DOHH2 (cell line): ENCODE results near the gene ANKRD22.

Experiments
- H3F3A ChIP-seq: fragments of 200-600 bp; sonication (generic), shearing (Covaris generic); 2 replicates; pipeline ENCODE4 v1.6.0; 2016; ENCODE audit warnings: antibody characterized with exemption, mild to moderate bottlenecking; ENCODE audit not compliant: control insufficient read depth, insufficient read depth
- H3K27ac ChIP-seq: fragments of 200-600 bp; sonication (generic); 2 replicates; pipeline ENCODE4 v1.5.1; 2014; ENCODE audit warnings: low read depth, mild to moderate bottlenecking, low read length, moderate library complexity
- H3K27me3 ChIP-seq: fragments of 200-600 bp; sonication (generic); 2 replicates; pipeline ENCODE4 v1.6.1; 2014; ENCODE audit warnings: mild to moderate bottlenecking, low read length, mixed read lengths; ENCODE audit not compliant: control insufficient read depth
- H3K36me3 ChIP-seq: fragments of 200-600 bp; sonication (generic); 2 replicates; pipeline ENCODE4 v1.6.1; 2014; ENCODE audit warnings: mild to moderate bottlenecking, low read length, moderate library complexity, mixed read lengths; ENCODE audit not compliant: control insufficient read depth
- H3K4me1 ChIP-seq: fragments of 200-600 bp; sonication (generic); 2 replicates; pipeline ENCODE4 v1.6.1; 2014; ENCODE audit warnings: mild to moderate bottlenecking, low read length, mixed read lengths; ENCODE audit not compliant: control insufficient read depth
- H3K4me2 ChIP-seq: fragments of 200-600 bp; sonication (generic); 2 replicates; pipeline ENCODE4 v1.6.0; 2014; ENCODE audit warnings: mild to moderate bottlenecking, low read length, moderate library complexity
- H3K4me3 ChIP-seq: fragments of 200-600 bp; sonication (generic); 2 replicates; pipeline ENCODE4 v1.5.1; 2014; ENCODE audit warnings: mild to moderate bottlenecking, low read length, mixed read lengths
- H3K79me2 ChIP-seq: fragments of 200-600 bp; sonication (generic); 2 replicates; pipeline ENCODE4 v1.6.1; 2014; ENCODE audit warnings: mild to moderate bottlenecking, low read length, mixed read lengths; ENCODE audit not compliant: control insufficient read depth
- H3K9me2 ChIP-seq: fragments of 200-600 bp; sonication (generic); replicated peaks from 2 replicates; pipeline ENCODE4 v1.6.1; 2014; ENCODE audit warnings: mild to moderate bottlenecking, low read length, mixed read lengths; ENCODE audit not compliant: control insufficient read depth
- H3K9me3 ChIP-seq: fragments of 200-600 bp; sonication (generic); 2 replicates; pipeline ENCODE4 v1.6.1; 2014; ENCODE audit warnings: antibody characterized with exemption, low read length, mixed read lengths; ENCODE audit not compliant: control insufficient read depth, insufficient read depth
- H4K20me1 ChIP-seq: fragments of 200-600 bp; sonication (generic); 2 replicates; pipeline ENCODE4 v1.6.0; 2014; ENCODE audit warnings: low read depth, mild to moderate bottlenecking, antibody characterized with exemption, low read length, moderate library complexity; ENCODE audit not compliant: control insufficient read depth, insufficient read depth
- EZH2phosphoT487 ChIP-seq: fragments of 200-600 bp; sonication (generic); IDR thresholded peaks from 2 replicates; pipeline ENCODE4 v1.6.1; 2017; ENCODE audit warnings: borderline replicate concordance, mild to moderate bottlenecking, antibody characterized with exemption, low read length, moderate library complexity, mixed read lengths
- TF ChIP-seq, protein P1 (sequence below): fragments of 200-600 bp; sonication (generic); IDR thresholded peaks from one replicate; pipeline ENCODE4 v1.5.1; 2014; ENCODE audit warnings: antibody characterized with exemption, mild to moderate bottlenecking, low read depth, low read length; ENCODE audit not compliant: poor library complexity, severe bottlenecking

The ANKRD22 gene

DNA sequence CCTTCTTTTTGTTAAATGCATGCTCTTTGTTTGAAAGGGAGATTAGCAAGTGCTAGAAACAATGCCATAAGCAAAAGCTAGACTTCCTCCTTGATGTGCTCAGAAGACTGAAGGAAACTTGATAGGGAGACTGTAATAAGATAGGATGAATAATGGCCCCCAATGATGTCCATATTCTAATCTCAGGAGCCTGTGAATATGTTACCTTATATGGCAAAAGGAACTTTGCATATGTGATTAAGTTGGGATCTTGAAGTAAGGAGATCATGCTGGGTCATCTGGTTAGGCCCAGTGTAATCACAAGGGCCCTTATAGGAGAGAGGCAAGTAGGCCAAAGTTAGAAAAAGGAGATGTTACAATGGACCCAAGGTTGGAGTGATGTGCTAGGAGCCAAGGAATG is 62.7 kb downstream of the ANKRD22 start:
- Histone ChIP-seq H3K79me2 (no peaks in the 10 kb centered on the region), H3K27me3 (no peaks in the 10 kb centered on the region), H3K4me2 (no peak overlapping the region), H3F3A (no peaks in the 10 kb centered on the region), H3K27ac (no peak overlapping the region), H3K9me2 (no peaks in the 10 kb centered on the region), H3K36me3 (no peaks in the 10 kb centered on the region), H4K20me1 (no peaks in the 10 kb centered on the region), H3K4me3 (no peak overlapping the region), H3K4me1 (no peaks in the 10 kb centered on the region), H3K9me3 (no peaks in the 10 kb centered on the region)
- TF ChIP-seq, protein P1, sequence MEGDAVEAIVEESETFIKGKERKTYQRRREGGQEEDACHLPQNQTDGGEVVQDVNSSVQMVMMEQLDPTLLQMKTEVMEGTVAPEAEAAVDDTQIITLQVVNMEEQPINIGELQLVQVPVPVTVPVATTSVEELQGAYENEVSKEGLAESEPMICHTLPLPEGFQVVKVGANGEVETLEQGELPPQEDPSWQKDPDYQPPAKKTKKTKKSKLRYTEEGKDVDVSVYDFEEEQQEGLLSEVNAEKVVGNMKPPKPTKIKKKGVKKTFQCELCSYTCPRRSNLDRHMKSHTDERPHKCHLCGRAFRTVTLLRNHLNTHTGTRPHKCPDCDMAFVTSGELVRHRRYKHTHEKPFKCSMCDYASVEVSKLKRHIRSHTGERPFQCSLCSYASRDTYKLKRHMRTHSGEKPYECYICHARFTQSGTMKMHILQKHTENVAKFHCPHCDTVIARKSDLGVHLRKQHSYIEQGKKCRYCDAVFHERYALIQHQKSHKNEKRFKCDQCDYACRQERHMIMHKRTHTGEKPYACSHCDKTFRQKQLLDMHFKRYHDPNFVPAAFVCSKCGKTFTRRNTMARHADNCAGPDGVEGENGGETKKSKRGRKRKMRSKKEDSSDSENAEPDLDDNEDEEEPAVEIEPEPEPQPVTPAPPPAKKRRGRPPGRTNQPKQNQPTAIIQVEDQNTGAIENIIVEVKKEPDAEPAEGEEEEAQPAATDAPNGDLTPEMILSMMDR: no peak
- no peak for TF ChIP-seq EZH2phosphoT487

DNA sequence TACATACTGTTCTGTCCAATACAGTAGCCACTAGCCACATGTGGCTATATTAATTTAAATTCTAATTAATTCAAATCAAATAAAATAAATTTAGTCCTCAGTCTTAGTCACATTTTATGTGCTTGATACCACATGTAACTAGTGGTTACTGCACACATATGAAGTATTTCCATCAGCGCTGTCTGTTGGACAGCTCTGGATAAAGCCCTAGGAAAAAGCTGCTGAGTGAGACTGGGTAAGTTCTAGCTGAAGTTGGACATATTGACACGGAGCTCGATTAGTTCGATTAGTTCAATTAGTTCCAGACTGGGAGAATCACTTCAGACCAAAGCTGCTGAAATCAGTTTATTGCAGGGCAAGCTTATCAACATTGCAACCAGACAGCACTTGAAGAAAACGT is 64.2 kb downstream of the ANKRD22 start:
- Histone ChIP-seq H3K4me3 (no peak overlapping the region), H3K4me1 (no peaks in the 10 kb centered on the region), H3K79me2 (no peaks in the 10 kb centered on the region), H3K27me3 (no peaks in the 10 kb centered on the region), H3K9me3 (no peaks in the 10 kb centered on the region), H3K9me2 (no peaks in the 10 kb centered on the region), H3K4me2 (no peak overlapping the region), H3K36me3 (no peaks in the 10 kb centered on the region), H4K20me1 (no peaks in the 10 kb centered on the region), H3F3A (no peaks in the 10 kb centered on the region), H3K27ac (no peak overlapping the region)
- no peak for TF ChIP-seq EZH2phosphoT487
- TF ChIP-seq, protein P1: no peak

DNA sequence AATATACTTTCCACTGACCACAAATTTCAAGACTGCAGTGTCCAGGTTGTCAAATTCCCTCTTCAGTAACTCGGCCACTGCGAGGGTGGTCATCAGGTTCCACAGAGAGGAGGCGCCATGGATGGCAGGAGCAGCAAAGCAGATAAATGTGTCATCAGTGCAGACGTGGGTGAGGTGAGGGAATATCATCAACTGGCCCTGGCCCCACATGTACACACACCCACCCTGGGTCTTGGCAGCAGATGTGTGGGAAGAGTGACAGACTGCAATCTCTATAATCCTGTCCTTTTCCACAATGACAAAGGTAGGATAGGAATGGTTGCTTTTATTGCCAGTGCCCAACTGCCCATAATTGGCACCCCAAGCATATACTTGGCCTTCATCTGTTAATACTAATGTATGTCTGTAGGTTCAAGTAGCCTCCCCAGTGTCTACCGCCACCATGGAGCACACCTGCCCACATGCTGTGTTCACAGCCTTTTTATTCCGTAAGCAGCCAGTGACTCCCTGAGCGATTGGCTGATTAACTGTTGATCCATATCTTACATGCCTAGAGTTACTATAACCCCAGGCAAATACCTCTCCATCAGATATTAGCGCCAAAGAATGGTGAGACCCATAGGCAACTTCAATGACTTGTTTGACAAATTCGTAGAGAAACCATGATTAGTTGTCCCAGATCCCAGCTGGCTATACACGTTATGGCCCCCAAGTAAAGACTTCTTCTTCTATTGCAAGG is 65.4 kb downstream of the ANKRD22 start:
- Histone ChIP-seq H3K27me3 (no peaks in the 10 kb centered on the region), H3K79me2 (no peaks in the 10 kb centered on the region), H3K4me3 (no peak overlapping the region), H3K36me3 (no peaks in the 10 kb centered on the region), H3F3A (no peaks in the 10 kb centered on the region), H3K9me2 (no peaks in the 10 kb centered on the region), H4K20me1 (no peaks in the 10 kb centered on the region), H3K9me3 (no peaks in the 10 kb centered on the region), H3K4me1 (no peaks in the 10 kb centered on the region), H3K4me2 (no peak overlapping the region), H3K27ac (no peak overlapping the region)
- TF ChIP-seq EZH2phosphoT487: no peak
- TF ChIP-seq, protein P1: no peak
